A673 (cell line): ENCODE measurements around the gene YIPF1. TPM values are rescaled to one million over a fixed set of nuclear protein-coding genes. Genes with fewer than 3 reads are reported as not detected.
"Not testable (repeated sequence)": the region's sequence is repeated elsewhere in the genome, so short reads cannot be mapped to it uniquely, and the experiment has no call there.

Experiments used
- BruUV-seq: library from RNA; stranded (reverse); fragments of 400-500 nt; replicated peaks from 2 replicates; lab custom pipeline; 2021; lab: Mats Ljungman, UMichigan
- CTCF ChIA-PET: fragments of 300-600 bp; sonication (Branson Sonifier 250); formaldehyde crosslinking; loops from one replicate; lab custom pipeline; 2022; ENCODE audit warnings: antibody characterized with exemption; lab: Charles Lee
- POLR2A ChIA-PET: fragments of 300-600 bp; sonication (Branson Sonifier 250); formaldehyde crosslinking; loops from one replicate; lab custom pipeline; 2022; ENCODE audit warnings: antibody characterized with exemption; ENCODE audit not compliant: low non-redundant PET; lab: Charles Lee
- DNase-seq: peaks from one replicate; pipeline ENCODE4 v3.0.0-alpha.2; 2015; ENCODE audit warnings: low spot score
- H3K27ac ChIP-seq: fragments of 200-600 bp; sonication (generic); 2 replicates; pipeline ENCODE4 v1.5.1; 2016; ENCODE audit warnings: mixed run types, low read depth, mild to moderate bottlenecking, mixed read lengths, antibody characterized with exemption, low read length; ENCODE audit not compliant: poor library complexity, severe bottlenecking
- H3K27me3 ChIP-seq: fragments of 200-600 bp; sonication (generic); replicated peaks from 2 replicates; pipeline ENCODE4 v1.6.1; 2017; ENCODE audit warnings: mixed run types, low read depth, mild to moderate bottlenecking, mixed read lengths, antibody characterized with exemption, low read length; ENCODE audit not compliant: insufficient read depth, poor library complexity
- H3K36me3 ChIP-seq: fragments of 200-600 bp; sonication (generic); 2 replicates; pipeline ENCODE4 v1.6.1; 2016; ENCODE audit warnings: mixed run types, mild to moderate bottlenecking, mixed read lengths, antibody characterized with exemption, low read length; ENCODE audit not compliant: insufficient read depth, poor library complexity, severe bottlenecking
- H3K4me1 ChIP-seq: fragments of 200-600 bp; sonication (generic); 2 replicates; pipeline ENCODE4 v1.6.1; 2017; ENCODE audit warnings: mixed run types, mild to moderate bottlenecking, mixed read lengths, antibody characterized with exemption, low read length; ENCODE audit not compliant: insufficient read depth, poor library complexity, severe bottlenecking
- H3K4me3 ChIP-seq: fragments of 200-600 bp; sonication (generic); 2 replicates; pipeline ENCODE4 v1.5.1; 2016; ENCODE audit warnings: low read depth, mixed run types, mild to moderate bottlenecking, mixed read lengths, low read length; ENCODE audit not compliant: poor library complexity, severe bottlenecking
- H3K9me3 ChIP-seq: fragments of 200-600 bp; sonication (generic); 2 replicates; pipeline ENCODE4 v1.6.1; 2016; ENCODE audit warnings: mixed run types, low read depth, mild to moderate bottlenecking, mixed read lengths, antibody characterized with exemption, low read length; ENCODE audit not compliant: poor library complexity, severe bottlenecking
- CTCF ChIP-seq: fragments of 300-800, 200-600 bp; sonication (generic); conservative IDR thresholded peaks from 2 replicates; pipeline ENCODE4 v1.5.1; 2017; ENCODE audit warnings: low read depth, mild to moderate bottlenecking, antibody characterized with exemption, low read length, moderate library complexity, mixed read lengths
- EZH2 ChIP-seq: fragments of 200-600 bp; sonication (generic); IDR thresholded peaks from 2 replicates; pipeline ENCODE4 v1.6.1; 2017; ENCODE audit warnings: borderline replicate concordance, low read depth, mild to moderate bottlenecking, mixed read lengths, antibody characterized with exemption, low read length; ENCODE audit not compliant: poor library complexity, severe bottlenecking
- intact Hi-C: fragments of 100-400 bp; cut with micrococcal nuclease; formaldehyde crosslinking; loops from one replicate; pipeline ENCODE4 v1.10.0; 2022; ENCODE audit not compliant: unreplicated experiment
- total RNA-seq: library from RNA; stranded (reverse); gene quantifications from 2 replicates; pipeline ENCODE4 v1.2.3, GENCODE V29; 2021

The YIPF1 gene
- total RNA-seq, 1 experiment from 2014 or later = 8.5 TPM

GRCh38 chr1:53821380-53821779 is 68.2 kb downstream of the YIPF1 start:
- Histone ChIP-seq H3K4me3 (no peak overlapping the region), H3K27me3 (no peaks in the 10 kb centered on the region), H3K27ac (no peak overlapping the region), H3K9me3 (no peaks in the 10 kb centered on the region), H3K36me3 (peaks cover 19% of the 10 kb centered on the region), H3K4me1 (no peaks in the 10 kb centered on the region)
- intact Hi-C loops = no loop called here
- TF ChIP-seq CTCF = no peak
- TF ChIP-seq EZH2 = no peak
- DNase-seq = no peak
- ChIA-PET CTCF (no interaction called here), POLR2A (no interaction called here)
- BruUV-seq = no TSS peak

GRCh38 chr1:53819387-53819786 is 70.2 kb downstream of the YIPF1 start:
- Histone ChIP-seq H3K9me3 (no peaks in the 10 kb centered on the region), H3K4me3 (no peak overlapping the region), H3K4me1 (no peaks in the 10 kb centered on the region), H3K27ac (no peak overlapping the region), H3K27me3 (no peaks in the 10 kb centered on the region), H3K36me3 (peaks cover 16% of the 10 kb centered on the region)
- DNase-seq = no peak
- ChIA-PET CTCF (no interaction called here), POLR2A (interaction anchor here (0.5 kb wide), 1 partner anchor 103 kb away, joined by 4 read pairs; no protein-coding TSS in a partner anchor)
- no peak for TF ChIP-seq EZH2
- no peak for TF ChIP-seq CTCF
- intact Hi-C loops = no loop called here
- no TSS peak for BruUV-seq

GRCh38 chr1:53816584-53816983 is 73.0 kb downstream of the YIPF1 start:
- intact Hi-C loops, CTCF ChIA-PET, H3K4me3 ChIP-seq, H3K27me3 ChIP-seq, POLR2A ChIA-PET, BruUV-seq, H3K4me1 ChIP-seq, H3K9me3 ChIP-seq, H3K27ac ChIP-seq, DNase-seq: not testable (repeated sequence)
- H3K36me3 ChIP-seq = peaks cover 11% of the 10 kb centered on the region

GRCh38 chr1:53815484-53815883 is 74.1 kb downstream of the YIPF1 start:
- intact Hi-C loops, DNase-seq, H3K9me3 ChIP-seq, H3K4me3 ChIP-seq, H3K27me3 ChIP-seq, H3K27ac ChIP-seq, BruUV-seq, POLR2A ChIA-PET, CTCF ChIA-PET, H3K4me1 ChIP-seq: not testable (repeated sequence)
- peaks cover 11% of the 10 kb centered on the region for H3K36me3 ChIP-seq
